ENCODE data around the gene CNDP1.

DNA sequence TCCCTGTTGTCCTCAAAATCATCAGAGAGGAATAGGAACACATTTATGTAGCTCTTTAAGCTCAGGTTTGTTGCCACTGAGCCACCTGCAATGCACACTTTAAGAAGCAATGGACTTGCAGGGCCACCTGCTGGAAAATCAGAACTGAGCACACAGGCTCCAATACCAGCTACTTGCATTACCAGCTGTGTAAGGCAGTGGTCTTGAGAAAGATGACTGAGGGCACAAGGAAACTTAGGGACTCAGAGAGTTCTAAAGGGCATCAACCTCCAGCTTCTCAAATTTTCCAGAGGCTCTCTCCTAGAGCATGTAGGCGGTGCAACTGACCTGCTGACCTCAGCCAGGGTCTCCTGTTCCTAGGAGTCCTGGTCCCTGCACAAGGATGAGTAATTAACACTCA lies 40.6 kb upstream of the CNDP1 start:
- TF ChIP-seq POLR2A (IDR thresholded peaks at IDR 0.05): no peak
- TF ChIP-seq, protein P1, sequence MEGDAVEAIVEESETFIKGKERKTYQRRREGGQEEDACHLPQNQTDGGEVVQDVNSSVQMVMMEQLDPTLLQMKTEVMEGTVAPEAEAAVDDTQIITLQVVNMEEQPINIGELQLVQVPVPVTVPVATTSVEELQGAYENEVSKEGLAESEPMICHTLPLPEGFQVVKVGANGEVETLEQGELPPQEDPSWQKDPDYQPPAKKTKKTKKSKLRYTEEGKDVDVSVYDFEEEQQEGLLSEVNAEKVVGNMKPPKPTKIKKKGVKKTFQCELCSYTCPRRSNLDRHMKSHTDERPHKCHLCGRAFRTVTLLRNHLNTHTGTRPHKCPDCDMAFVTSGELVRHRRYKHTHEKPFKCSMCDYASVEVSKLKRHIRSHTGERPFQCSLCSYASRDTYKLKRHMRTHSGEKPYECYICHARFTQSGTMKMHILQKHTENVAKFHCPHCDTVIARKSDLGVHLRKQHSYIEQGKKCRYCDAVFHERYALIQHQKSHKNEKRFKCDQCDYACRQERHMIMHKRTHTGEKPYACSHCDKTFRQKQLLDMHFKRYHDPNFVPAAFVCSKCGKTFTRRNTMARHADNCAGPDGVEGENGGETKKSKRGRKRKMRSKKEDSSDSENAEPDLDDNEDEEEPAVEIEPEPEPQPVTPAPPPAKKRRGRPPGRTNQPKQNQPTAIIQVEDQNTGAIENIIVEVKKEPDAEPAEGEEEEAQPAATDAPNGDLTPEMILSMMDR (IDR thresholded peaks at IDR 0.05): peak; percentile 50 to 84 (median 72)
